Type B pancreatic cell (in vitro differentiated cells): Measurements from ENCODE around the gene CAMK2A. TPM values are rescaled to one million over a fixed set of nuclear protein-coding genes. Genes with fewer than 3 reads are reported as not detected.

Source experiments
- DNase-seq: peaks from one replicate; pipeline ENCODE4 v3.0.0; 2021; ENCODE audit warnings: mixed read lengths; ENCODE audit not compliant: unreplicated experiment; ENCODE audit errors: extremely low spot score
- H3K27ac Mint-ChIP-seq: 2 replicates; pipeline ENCODE4 v1.8.0; 2021; ENCODE audit warnings: mild to moderate bottlenecking, mixed read lengths
- H3K27me3 Mint-ChIP-seq: 2 replicates; pipeline ENCODE4 v1.8.0; 2021; ENCODE audit warnings: mixed read lengths
- H3K36me3 Mint-ChIP-seq: 2 replicates; pipeline ENCODE4 v1.8.0; 2021; ENCODE audit warnings: mixed read lengths
- H3K4me1 Mint-ChIP-seq: one replicate; pipeline ENCODE4 v1.8.0; 2021; ENCODE audit warnings: mixed read lengths; ENCODE audit not compliant: unreplicated experiment
- H3K4me3 Mint-ChIP-seq: 2 replicates; pipeline ENCODE4 v1.8.0; 2021; ENCODE audit warnings: mild to moderate bottlenecking, mixed read lengths
- H3K9me3 Mint-ChIP-seq: 2 replicates; pipeline ENCODE4 v1.8.0; 2021; ENCODE audit warnings: mixed read lengths
- CTCF ChIP-seq: fragments of 200-600 bp; sonication (generic); conservative IDR thresholded peaks from 2 replicates; pipeline ENCODE4 v1.5.0; 2021; ENCODE audit warnings: antibody characterized with exemption, mild to moderate bottlenecking
- total RNA-seq: library from RNA; stranded (reverse); gene quantifications from 2 replicates; pipeline ENCODE4 v1.2.1, GENCODE V29; 2021; ENCODE audit warnings: low replicate concordance

The CAMK2A gene
- total RNA-seq, 1 donor from 2014 or later, result 3.7 TPM

GRCh38 chr5:150217038-150217437 is 72.5 kb downstream of the CAMK2A start:
- Mint-ChIP-seq H3K4me1 (peaks cover 22% of the 10 kb centered on the region), H3K9me3 (no peaks in the 10 kb centered on the region), H3K36me3 (no peaks in the 10 kb centered on the region), H3K4me3 (no peak overlapping the region), H3K27me3 (peaks cover 17% of the 10 kb centered on the region), H3K27ac (no peak overlapping the region)
- no peak for TF ChIP-seq CTCF
- DNase-seq, result no peak

- Mint-ChIP-seq H3K9me3 (no peaks in the 10 kb centered on the region), H3K4me1 (peaks cover 25% of the 10 kb centered on the region), H3K4me3 (no peak overlapping the region), H3K36me3 (no peaks in the 10 kb centered on the region), H3K27ac (peak overlapping the region; percentile 23), H3K27me3 (peaks cover 17% of the 10 kb centered on the region)
- no peak for DNase-seq
- TF ChIP-seq CTCF, result no peak
Observed at GRCh38 chr5:150215979-150216944, 73.3 kb downstream of the CAMK2A start.

GRCh38 chr5:150214289-150214688 is 75.3 kb downstream of the CAMK2A start:
- H3K4me1 Mint-ChIP-seq, result peaks cover 30% of the 10 kb centered on the region
- no peak for TF ChIP-seq CTCF
- no peak for DNase-seq
- peaks cover 12% of the 10 kb centered on the region for H3K27me3 Mint-ChIP-seq
- H3K36me3 Mint-ChIP-seq, result no peaks in the 10 kb centered on the region
- H3K27ac Mint-ChIP-seq, result no peak overlapping the region
- H3K9me3 Mint-ChIP-seq, result no peaks in the 10 kb centered on the region
- H3K4me3 Mint-ChIP-seq, result no peak overlapping the region

- no peak for TF ChIP-seq CTCF
- H3K9me3 Mint-ChIP-seq, result no peaks in the 10 kb centered on the region
- H3K27me3 Mint-ChIP-seq, result peaks cover 12% of the 10 kb centered on the region
- peaks cover 34% of the 10 kb centered on the region for H3K4me1 Mint-ChIP-seq
- no peaks in the 10 kb centered on the region for H3K36me3 Mint-ChIP-seq
- H3K4me3 Mint-ChIP-seq, result no peak overlapping the region
- H3K27ac Mint-ChIP-seq, result no peak overlapping the region
- no peak for DNase-seq
Observed at GRCh38 chr5:150213530-150213929, 76.0 kb downstream of the CAMK2A start.

GRCh38 chr5:150211156-150212030 is 78.2 kb downstream of the CAMK2A start:
- Mint-ChIP-seq H3K4me3 (no peak overlapping the region), H3K36me3 (no peaks in the 10 kb centered on the region), H3K27ac (no peak overlapping the region), H3K9me3 (no peaks in the 10 kb centered on the region), H3K27me3 (no peaks in the 10 kb centered on the region), H3K4me1 (peaks cover 35% of the 10 kb centered on the region)
- no peak for TF ChIP-seq CTCF
- DNase-seq, result no peak
